Thymus (tissue), 11 donors: Measurements from ENCODE around the gene ARTN. TPM values are rescaled to one million over a fixed set of nuclear protein-coding genes. Genes with fewer than 3 reads are reported as not detected.

Source experiments
- DNase-seq, 9 donors: peaks; one replicate each; pipeline ENCODE4 v3.0.0-alpha.2; 2013; ENCODE audit warnings: low spot score in 9 of 9, low read depth in 6 of 9, missing footprints in 1 of 9
- H3K27ac ChIP-seq, 2 donors: one replicate each; pipeline ENCODE4 v1.5.1; 2013; ENCODE audit warnings: control low read depth in 1 of 2, low read depth in 1 of 2, low read length in 1 of 2, mild to moderate bottlenecking in 1 of 2, moderate library complexity in 1 of 2
- H3K27me3 ChIP-seq, 2 donors: one replicate each; pipeline ENCODE4 v1.5.1; 2013; ENCODE audit warnings: low read length in 1 of 2; ENCODE audit not compliant: control insufficient read depth in 2 of 2, insufficient read depth in 1 of 2
- H3K36me3 ChIP-seq, 2 donors: one replicate each; pipeline ENCODE4 v1.5.1; 2013; ENCODE audit warnings: low read length in 1 of 2, mild to moderate bottlenecking in 1 of 2, moderate library complexity in 1 of 2; ENCODE audit not compliant: control insufficient read depth in 2 of 2, insufficient read depth in 2 of 2
- H3K4me1 ChIP-seq, 2 donors: one replicate each; pipeline ENCODE4 v1.5.1; 2013; ENCODE audit warnings: low read length in 2 of 2; ENCODE audit not compliant: control insufficient read depth in 2 of 2, insufficient read depth in 2 of 2
- H3K4me3 ChIP-seq, 2 donors: one replicate each; pipeline ENCODE4 v1.5.1; 2013; ENCODE audit warnings: low read length in 2 of 2, control low read depth in 1 of 2, mild to moderate bottlenecking in 1 of 2
- H3K9me3 ChIP-seq, 2 donors: one replicate each; pipeline ENCODE4 v1.5.1; 2013; ENCODE audit warnings: low read length in 1 of 2, mild to moderate bottlenecking in 1 of 2; ENCODE audit not compliant: control insufficient read depth in 2 of 2, insufficient read depth in 1 of 2
- WGBS: extraction: QIAGEN DNeasy Blood & Tissue Kit; methylation state at CpG from one replicate; pipeline ENCODE4 v1.1.7; 2013; 5-methylcytosine and 5-hydroxymethylcytosine counted together
- polyA plus RNA-seq: library from polyadenylated mRNA; stranded (reverse); fragments of 200-250 nt; gene quantifications from one replicate; pipeline ENCODE4 v1.2.3, GENCODE V29; 2013
- total RNA-seq: library from RNA; stranded (reverse); fragments of 120-200 nt; gene quantifications from one replicate; pipeline ENCODE4 v1.2.4, GENCODE V29; 2013
- donor health status: healthy.

ARTN gene
- total and polyA plus RNA-seq, 2 donors: 0.19 to 1.5 TPM

DNA sequence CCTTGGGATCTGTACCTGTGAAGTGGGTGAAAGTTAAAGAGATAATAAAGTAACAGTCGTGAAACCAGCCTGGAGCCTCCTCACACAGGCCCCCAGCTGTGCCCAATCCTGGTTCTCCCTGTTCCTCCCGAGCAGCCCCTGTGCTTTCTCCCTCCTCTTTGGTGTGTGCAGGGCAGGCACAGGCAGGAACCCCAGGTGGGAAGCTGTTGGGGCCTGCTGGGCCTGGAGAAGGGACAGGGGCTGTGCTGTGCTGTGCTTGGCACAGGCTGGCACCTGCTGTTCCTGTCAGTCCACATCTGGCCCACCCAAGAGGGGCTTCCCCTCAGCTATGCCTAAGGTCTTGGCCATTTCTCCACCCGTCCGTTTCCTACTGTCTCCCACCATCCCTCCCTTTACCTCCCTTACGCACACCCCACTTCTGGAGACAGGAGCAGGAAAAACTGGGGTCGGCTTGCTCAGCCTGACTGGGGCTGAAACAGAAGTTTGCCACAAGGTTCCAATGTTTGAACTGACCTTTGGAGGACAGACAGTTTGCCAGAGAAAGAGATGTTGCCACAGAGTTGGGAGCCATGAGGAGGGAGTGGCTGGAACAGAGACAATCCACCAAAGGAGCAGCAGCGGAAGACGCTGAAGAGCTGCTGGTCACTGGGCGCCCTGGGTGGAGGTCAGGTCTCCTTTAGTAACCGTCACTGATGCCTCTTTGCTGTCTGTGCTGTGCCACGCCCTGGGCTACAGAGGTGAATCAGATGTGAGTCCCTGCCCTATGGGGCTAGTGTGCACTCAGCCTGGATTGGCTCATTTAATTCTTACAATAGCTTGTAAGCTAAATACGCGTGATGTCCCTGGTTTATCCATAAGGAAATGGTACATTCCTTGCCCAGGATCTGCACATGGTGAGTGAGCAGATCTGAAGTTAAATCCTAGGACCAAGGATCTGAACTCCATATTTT lies 18.8 kb upstream of the ARTN start:
- peaks cover 0 to 2% of the 10 kb centered on the region in 2 donors for H3K4me1 ChIP-seq
- no peak overlapping the region for H3K4me3 ChIP-seq
- no peak for DNase-seq
- H3K27ac ChIP-seq: no peak overlapping the region
- H3K36me3 ChIP-seq: peaks cover 2 to 5% of the 10 kb centered on the region in 2 donors
- no peaks in the 10 kb centered on the region for H3K9me3 ChIP-seq
- H3K27me3 ChIP-seq: no peaks in the 10 kb centered on the region
- WGBS: 97% methylated on average over 13 of the region's 13 CpGs

DNA sequence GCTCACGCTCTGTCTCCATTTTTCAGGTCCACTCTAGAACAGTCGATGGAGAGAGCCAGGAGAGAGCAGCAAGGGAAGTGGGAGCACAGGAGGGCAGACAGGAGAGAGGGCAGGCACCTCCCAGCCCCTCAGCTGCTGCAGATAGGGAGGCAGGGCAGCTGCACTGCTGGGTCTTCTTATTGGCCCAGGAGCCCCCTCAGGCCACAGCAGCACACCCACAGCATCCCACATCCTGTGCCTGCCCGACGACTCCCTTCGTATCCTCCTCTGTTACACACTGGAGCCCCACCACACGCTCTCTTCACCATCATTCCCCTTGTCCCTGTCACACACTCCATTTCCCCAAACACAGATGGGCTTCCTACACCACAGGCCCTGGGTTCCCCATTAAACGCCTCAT lies 13.7 kb upstream of the ARTN start:
- no peak overlapping the region for H3K4me3 ChIP-seq
- WGBS: 61% methylated on average over 7 of the region's 7 CpGs
- H3K27me3 ChIP-seq: no peaks in the 10 kb centered on the region
- no peak overlapping the region for H3K27ac ChIP-seq
- H3K36me3 ChIP-seq: peaks cover 0 to 3% of the 10 kb centered on the region in 2 donors
- no peaks in the 10 kb centered on the region for H3K9me3 ChIP-seq
- no peak for DNase-seq
- peaks cover 0 to 4% of the 10 kb centered on the region in 2 donors for H3K4me1 ChIP-seq

GRCh38 chr1:43921022-43921421 lies 12.6 kb upstream of the ARTN start:
- Histone ChIP-seq H3K4me3 (no peak overlapping the region), H3K27ac (no peak overlapping the region), H3K36me3 (peaks cover 3 to 6% of the 10 kb centered on the region in 2 donors), H3K27me3 (no peaks in the 10 kb centered on the region), H3K4me1 (peaks cover 0 to 4% of the 10 kb centered on the region in 2 donors), H3K9me3 (no peaks in the 10 kb centered on the region)
- 99% methylated on average over 6 of the region's 6 CpGs for WGBS
- DNase-seq: no peak

DNA sequence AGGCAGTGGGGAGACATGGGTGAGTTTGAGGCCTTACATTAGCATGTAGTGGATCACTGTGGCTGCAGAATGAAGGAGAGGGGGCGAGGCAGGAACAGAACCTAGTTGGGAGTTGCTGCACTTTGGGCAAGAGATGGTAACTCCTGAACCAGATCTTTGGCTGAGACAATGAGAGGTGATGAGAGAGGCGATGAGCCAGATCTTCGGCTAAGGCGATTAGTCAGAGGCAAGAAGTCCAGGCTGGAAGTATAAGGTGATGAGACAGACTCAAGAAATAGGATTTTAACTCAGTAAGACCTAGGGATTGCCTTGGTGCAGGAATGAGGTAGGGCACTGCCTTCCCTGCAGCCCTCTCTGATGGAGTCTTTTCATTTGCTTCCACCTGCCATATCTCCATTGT lies 9.1 kb upstream of the ARTN start:
- H3K27ac ChIP-seq: no peak overlapping the region
- peaks cover 3 to 6% of the 10 kb centered on the region in 2 donors for H3K36me3 ChIP-seq
- peaks cover 0 to 4% of the 10 kb centered on the region in 2 donors for H3K4me1 ChIP-seq
- H3K4me3 ChIP-seq: no peak overlapping the region
- no peaks in the 10 kb centered on the region for H3K27me3 ChIP-seq
- DNase-seq: no peak
- H3K9me3 ChIP-seq: no peaks in the 10 kb centered on the region
- WGBS: 91% methylated on average over 4 of the region's 4 CpGs

DNA sequence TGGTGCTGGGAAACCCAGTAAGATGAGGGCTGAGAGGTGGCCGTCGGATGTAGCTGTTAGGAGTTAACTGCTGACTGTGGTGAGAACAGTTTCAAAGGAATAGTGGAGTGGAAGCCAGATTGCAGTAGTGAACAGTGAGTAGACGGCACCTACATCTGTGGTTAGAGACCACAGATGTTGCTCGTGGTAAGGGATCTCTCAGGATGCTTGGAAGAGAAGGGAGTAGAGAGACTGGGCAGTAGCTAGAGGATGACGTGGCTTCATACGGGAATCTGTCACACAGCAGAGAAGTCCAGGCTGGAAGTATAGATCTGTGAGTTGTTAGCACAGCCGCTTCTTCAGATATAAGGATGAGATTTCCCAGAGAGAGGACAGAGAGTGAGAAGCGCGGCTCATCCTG lies 7.8 kb upstream of the ARTN start:
- Histone ChIP-seq H3K9me3 (no peaks in the 10 kb centered on the region), H3K27ac (no peak overlapping the region), H3K36me3 (peaks cover 3% of the 10 kb centered on the region in 2 donors), H3K4me3 (no peak overlapping the region), H3K4me1 (no peaks in the 10 kb centered on the region), H3K27me3 (no peaks in the 10 kb centered on the region)
- WGBS: 95% methylated on average over 9 of the region's 9 CpGs
- no peak for DNase-seq

GRCh38 chr1:43930168-43930948 lies 3.2 kb upstream of the ARTN start:
- Histone ChIP-seq H3K9me3 (peaks cover 0 to 3% of the 10 kb centered on the region in 2 donors), H3K36me3 (peaks cover 3% of the 10 kb centered on the region in 2 donors), H3K27ac (no peak overlapping the region), H3K4me1 (peaks cover 3 to 16% of the 10 kb centered on the region in 2 donors), H3K27me3 (peaks cover 7 to 37% of the 10 kb centered on the region in 2 donors), H3K4me3 (no peak overlapping the region)
- WGBS: 99% methylated on average over 10 of the region's 10 CpGs
- no peak for DNase-seq

- Histone ChIP-seq H3K27me3 (peaks cover 12 to 42% of the 10 kb centered on the region in 2 donors), H3K4me1 (peaks cover 3 to 16% of the 10 kb centered on the region in 2 donors), H3K27ac (no peak overlapping the region), H3K9me3 (peaks cover 0 to 3% of the 10 kb centered on the region in 2 donors), H3K4me3 (no peak overlapping the region), H3K36me3 (peaks cover 0 to under 1% of the 10 kb centered on the region in 2 donors)
- WGBS: 83% methylated on average over 4 of the region's 4 CpGs
- no peak for DNase-seq
Observed at GRCh38 chr1:43930949-43931275, 2.7 kb upstream of the ARTN start.

GRCh38 chr1:43931711-43932660 lies 1.6 kb upstream of the ARTN start:
- H3K27me3 ChIP-seq: peaks cover 20 to 50% of the 10 kb centered on the region in 2 donors
- H3K9me3 ChIP-seq: peaks cover 0 to 3% of the 10 kb centered on the region in 2 donors
- no peak overlapping the region for H3K4me3 ChIP-seq
- H3K27ac ChIP-seq: no peak overlapping the region
- 98% methylated on average over 13 of the region's 13 CpGs for WGBS
- no peak for DNase-seq
- H3K4me1 ChIP-seq: peaks cover 6 to 16% of the 10 kb centered on the region in 2 donors
- H3K36me3 ChIP-seq: no peaks in the 10 kb centered on the region
